Measurements from ENCODE around the gene TBC1D5.
"Not testable (repeated sequence)": the region's sequence is repeated elsewhere in the genome, so short reads cannot be mapped to it uniquely, and the experiment has no call there.

TBC1D5 gene

GRCh38 chr3:17411157-17411877, 331.1 kb downstream of the TBC1D5 start:
- no peak for DNase-seq (ENCODE audit: low read depth in 2 of 2)

- DNase-seq (ENCODE audit: low read depth in 2 of 2) = no peak
Measured at GRCh38 chr3:17407576-17407975, 334.9 kb downstream of the TBC1D5 start.

GRCh38 chr3:17404548-17404947, 337.9 kb downstream of the TBC1D5 start:
- no peak for DNase-seq (ENCODE audit: low read depth in 2 of 2)

- no peak for DNase-seq (ENCODE audit: low read depth in 2 of 2)
Measured at GRCh38 chr3:17402442-17402841, 340.0 kb downstream of the TBC1D5 start.

GRCh38 chr3:17401912-17402311, 340.5 kb downstream of the TBC1D5 start:
- no peak for DNase-seq (ENCODE audit: low read depth in 2 of 2)

GRCh38 chr3:17399586-17399985, 342.8 kb downstream of the TBC1D5 start:
- no peak for DNase-seq (ENCODE audit: low read depth in 2 of 2)

- no peak for DNase-seq (ENCODE audit: low read depth in 2 of 2)
Measured at GRCh38 chr3:17398959-17399551, 343.4 kb downstream of the TBC1D5 start.

GRCh38 chr3:17396036-17396435, 346.4 kb downstream of the TBC1D5 start:
- no peak for DNase-seq (ENCODE audit: low read depth in 2 of 2)

- DNase-seq (ENCODE audit: low read depth in 2 of 2) = no peak
Measured at GRCh38 chr3:17394541-17395155, 347.8 kb downstream of the TBC1D5 start.

- DNase-seq (ENCODE audit: low read depth in 2 of 2) = not testable (repeated sequence)
Measured at GRCh38 chr3:17392516-17392915, 349.9 kb downstream of the TBC1D5 start.

- no peak for DNase-seq (ENCODE audit: low read depth in 2 of 2)
Measured at GRCh38 chr3:17390785-17391184, 351.6 kb downstream of the TBC1D5 start.

GRCh38 chr3:17387108-17387507, 355.3 kb downstream of the TBC1D5 start:
- DNase-seq (ENCODE audit: low read depth in 2 of 2) = no peak

- no peak for DNase-seq (ENCODE audit: low read depth in 2 of 2)
Measured at GRCh38 chr3:17386432-17386831, 356.0 kb downstream of the TBC1D5 start.

GRCh38 chr3:17384567-17385296, 357.7 kb downstream of the TBC1D5 start:
- DNase-seq (ENCODE audit: low read depth in 2 of 2) = no peak

GRCh38 chr3:17373304-17373703, 369.1 kb downstream of the TBC1D5 start:
- DNase-seq (ENCODE audit: low read depth in 2 of 2) = no peak

- no peak for DNase-seq (ENCODE audit: low read depth in 2 of 2)
Measured at GRCh38 chr3:17372362-17373210, 369.8 kb downstream of the TBC1D5 start.

- DNase-seq (ENCODE audit: low read depth in 2 of 2) = no peak
Measured at GRCh38 chr3:17369973-17370372, 372.5 kb downstream of the TBC1D5 start.

- DNase-seq (ENCODE audit: low read depth in 2 of 2) = no peak
Measured at GRCh38 chr3:17367171-17367570, 375.3 kb downstream of the TBC1D5 start.

- no peak for DNase-seq (ENCODE audit: low read depth in 2 of 2)
Measured at GRCh38 chr3:17360991-17361390, 381.4 kb downstream of the TBC1D5 start.

- no peak for DNase-seq (ENCODE audit: low read depth in 2 of 2)
Measured at GRCh38 chr3:17359911-17360310, 382.5 kb downstream of the TBC1D5 start.

- DNase-seq (ENCODE audit: low read depth in 2 of 2) = no peak
Measured at GRCh38 chr3:17357035-17357710, 385.3 kb downstream of the TBC1D5 start.

Measured in stimulated activated CD8-positive, alpha-beta memory T cell treated with anti-CD3 and anti-CD28 coated beads, Interleukin-7, amount 100 ng/mL, for 4 hours (primary cell).